HEK293T (cell line): Measurements from ENCODE around the gene PACRG.

ENCODE experiments used
- CTCF ChIA-PET: fragments of 350-600 bp; formaldehyde crosslinking; extraction: SDS; loops from one replicate; lab custom pipeline; 2021; ENCODE audit warnings: antibody characterized with exemption, inconsistent platforms; lab: Yijun Ruan, JAX
- POLR2A ChIA-PET: fragments of 350-600 bp; formaldehyde crosslinking; extraction: SDS; loops from one replicate; lab custom pipeline; 2020; ENCODE audit warnings: antibody characterized with exemption, inconsistent platforms; lab: Yijun Ruan, JAX
- DNase-seq: peaks from one replicate; pipeline ENCODE4 v3.0.0; 2012; ENCODE audit warnings: mixed read lengths; ENCODE audit errors: extremely low spot score
- ARNT ChIP-seq: fragments of 450-650 bp; IDR thresholded peaks from 2 replicates; pipeline ENCODE4 v1.6.1; 2017; ENCODE audit warnings: mild to moderate bottlenecking
- BHLHE40 ChIP-seq: fragments of 450-650 bp; IDR thresholded peaks from 2 replicates; pipeline ENCODE4 v1.6.1; 2016; ENCODE audit warnings: mild to moderate bottlenecking, moderate library complexity, borderline replicate concordance
- CTBP1 ChIP-seq: fragments of 450-650 bp; IDR thresholded peaks from 2 replicates; pipeline ENCODE4 v1.6.1; 2016; ENCODE audit warnings: borderline replicate concordance
- ELF4 ChIP-seq: fragments of 450-650 bp; IDR thresholded peaks from 2 replicates; pipeline ENCODE4 v1.6.1; 2017; ENCODE audit warnings: antibody characterized with exemption
- FOXA1 ChIP-seq: fragments of 450-650 bp; IDR thresholded peaks from 2 replicates; pipeline ENCODE4 v1.6.1; 2016; ENCODE audit warnings: mild to moderate bottlenecking
- FOXK2 ChIP-seq: fragments of 450-650 bp; IDR thresholded peaks from 2 replicates; pipeline ENCODE4 v1.6.1; 2016; ENCODE audit warnings: mild to moderate bottlenecking
- FOXM1 ChIP-seq: fragments of 450-650 bp; IDR thresholded peaks from 2 replicates; pipeline ENCODE4 v1.6.1; 2017; ENCODE audit warnings: mild to moderate bottlenecking, borderline replicate concordance
- HDGF ChIP-seq: fragments of 450-650 bp; IDR thresholded peaks from 2 replicates; pipeline ENCODE4 v1.6.1; 2017; ENCODE audit warnings: antibody characterized with exemption, borderline replicate concordance
- L3MBTL2 ChIP-seq: fragments of 450-650 bp; conservative IDR thresholded peaks from 2 replicates; pipeline ENCODE4 v1.6.1; 2016; ENCODE audit warnings: mild to moderate bottlenecking
- LEF1 ChIP-seq: fragments of 450-650 bp; IDR thresholded peaks from 2 replicates; pipeline ENCODE4 v1.6.1; 2017; ENCODE audit warnings: mild to moderate bottlenecking, borderline replicate concordance
- NFRKB ChIP-seq: fragments of 450-650 bp; IDR thresholded peaks from 2 replicates; pipeline ENCODE4 v1.6.1; 2016; ENCODE audit warnings: mild to moderate bottlenecking, moderate library complexity
- PKNOX1 ChIP-seq: fragments of 450-650 bp; IDR thresholded peaks from 2 replicates; pipeline ENCODE4 v1.6.1; 2016
- SP1 ChIP-seq: fragments of 450-650 bp; IDR thresholded peaks from 2 replicates; pipeline ENCODE4 v1.6.1; 2017
- SUZ12 ChIP-seq: fragments of 450-650 bp; IDR thresholded peaks from 2 replicates; pipeline ENCODE4 v1.6.1; 2016; ENCODE audit warnings: mild to moderate bottlenecking
- TARDBP ChIP-seq: fragments of 450-650 bp; IDR thresholded peaks from 2 replicates; pipeline ENCODE4 v1.6.1; 2016
- ZNF384 ChIP-seq: fragments of 450-650 bp; IDR thresholded peaks from 2 replicates; pipeline ENCODE4 v1.6.1; 2016

The PACRG gene

DNA sequence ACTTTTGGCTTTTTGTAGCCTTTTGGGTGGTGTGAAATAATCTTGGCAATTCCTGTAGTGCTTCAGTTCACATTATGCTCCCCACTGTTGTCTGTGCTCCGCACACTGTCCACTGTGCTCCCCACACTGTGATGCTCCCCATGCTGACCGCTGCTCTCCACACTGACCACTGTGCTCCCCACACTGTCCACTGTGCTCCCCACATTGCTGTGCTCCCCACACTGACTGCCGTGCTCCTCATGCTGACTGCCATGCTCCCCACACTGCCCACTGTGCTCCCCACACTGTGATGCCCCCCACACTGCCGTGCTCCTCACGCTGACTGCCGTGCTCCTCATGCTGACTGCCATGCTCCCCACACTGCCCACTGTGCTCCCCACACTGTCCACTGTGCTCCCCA, 118.9 kb downstream of the PACRG start:
- TF ChIP-seq TARDBP: no peak
- POLR2A ChIA-PET: no interaction called here
- no peak for DNase-seq
- CTCF ChIA-PET: no interaction called here

GRCh38 chr6:162849269-162849668, 121.5 kb downstream of the PACRG start:
- no peak for TF ChIP-seq FOXM1
- no peak for TF ChIP-seq BHLHE40
- TF ChIP-seq HDGF: no peak
- no peak for TF ChIP-seq ZNF384
- no peak for TF ChIP-seq FOXK2
- no peak for TF ChIP-seq SP1
- no peak for TF ChIP-seq L3MBTL2
- TF ChIP-seq SUZ12: no peak
- TF ChIP-seq FOXA1: no peak
- TF ChIP-seq LEF1: no peak
- no peak for TF ChIP-seq ELF4
- no peak for TF ChIP-seq CTBP1
- TF ChIP-seq NFRKB: no peak
- ChIA-PET CTCF (no interaction called here), POLR2A (no interaction called here)
- no peak for DNase-seq

GRCh38 chr6:162852192-162852591, 124.4 kb downstream of the PACRG start:
- TF ChIP-seq LEF1: no peak
- TF ChIP-seq FOXM1: no peak
- no peak for TF ChIP-seq PKNOX1
- TF ChIP-seq FOXA1: no peak
- TF ChIP-seq CTBP1: no peak
- TF ChIP-seq SUZ12: no peak
- no peak for TF ChIP-seq NFRKB
- no peak for TF ChIP-seq ELF4
- TF ChIP-seq L3MBTL2: no peak
- no peak for TF ChIP-seq HDGF
- TF ChIP-seq BHLHE40: no peak
- TF ChIP-seq SP1: no peak
- TF ChIP-seq FOXK2: no peak
- TF ChIP-seq ZNF384: no peak
- no peak for TF ChIP-seq ARNT
- no peak for TF ChIP-seq TARDBP
- DNase-seq: no peak
- ChIA-PET POLR2A (no interaction called here), CTCF (no interaction called here)

DNA sequence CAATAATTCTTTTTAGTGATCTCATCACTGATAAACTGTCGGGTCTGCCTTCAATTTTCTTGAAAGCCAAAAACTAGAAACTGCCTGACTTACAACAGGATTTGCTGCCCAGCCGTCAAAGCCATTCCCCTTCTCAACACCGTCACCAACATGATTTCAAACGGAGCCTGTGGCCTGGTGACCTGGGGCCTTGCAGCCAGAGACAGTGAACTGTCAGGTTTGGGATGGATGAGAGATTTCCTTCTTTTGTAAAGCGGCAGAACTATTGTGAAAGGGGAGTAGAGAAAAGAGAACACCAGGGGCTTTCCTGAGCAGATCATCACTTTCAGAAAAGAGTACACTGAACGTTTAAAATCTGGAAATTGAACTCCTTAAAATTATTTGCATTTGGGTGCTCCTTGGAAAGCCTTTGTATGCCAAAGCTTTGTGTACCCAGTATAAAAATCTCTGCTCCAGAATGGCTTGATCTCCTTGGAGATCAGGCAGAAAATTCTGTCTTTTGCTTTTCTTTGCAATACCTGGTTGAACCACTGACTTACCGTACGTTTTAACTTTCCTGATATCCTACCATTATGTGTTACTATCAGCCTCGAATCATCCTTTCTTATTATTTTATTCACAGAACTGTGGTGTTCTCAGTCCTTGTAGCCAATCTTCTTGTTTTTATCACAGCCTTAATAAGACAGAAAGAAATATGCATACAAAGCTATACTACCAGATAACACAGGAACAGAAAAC, 125.2 kb downstream of the PACRG start:
- no peak for DNase-seq
- ChIA-PET POLR2A (no interaction called here), CTCF (no interaction called here)
- no peak for TF ChIP-seq FOXM1
- no peak for TF ChIP-seq SUZ12
- no peak for TF ChIP-seq FOXK2
- no peak for TF ChIP-seq ELF4
- TF ChIP-seq ZNF384: no peak

DNA sequence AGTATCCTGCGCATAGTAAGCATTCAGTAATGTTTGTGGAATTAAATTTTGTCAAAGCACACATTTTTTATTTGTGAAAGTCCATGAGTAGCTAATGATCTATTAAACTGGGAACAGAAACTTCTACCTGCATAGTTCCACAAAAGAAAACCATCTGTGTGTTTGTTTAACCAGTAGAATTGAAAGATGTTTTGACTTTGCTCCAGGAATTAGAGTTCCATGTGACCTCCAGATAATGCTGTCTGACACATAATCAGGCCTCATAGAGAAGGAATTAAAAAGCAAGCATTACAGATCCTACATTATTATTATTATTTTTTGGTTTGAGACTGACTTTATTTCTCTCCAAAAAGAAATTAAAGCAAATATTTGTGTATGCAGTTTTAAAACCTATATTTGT, 126.5 kb downstream of the PACRG start:
- POLR2A ChIA-PET: no interaction called here
- CTCF ChIA-PET: no interaction called here
- TF ChIP-seq SP1 (no peak), CTBP1 (no peak), SUZ12 (no peak), NFRKB (no peak), L3MBTL2 (no peak), LEF1 (no peak)
- no peak for DNase-seq

- ChIA-PET POLR2A (no interaction called here), CTCF (no interaction called here)
- no peak for DNase-seq
- TF ChIP-seq TARDBP: no peak
- no peak for TF ChIP-seq BHLHE40
- no peak for TF ChIP-seq ZNF384
- no peak for TF ChIP-seq PKNOX1
- TF ChIP-seq ARNT: no peak
- TF ChIP-seq L3MBTL2: no peak
- no peak for TF ChIP-seq NFRKB
These were observed 127.0 kb downstream of the PACRG start for GRCh38 chr6:162854734-162855191.

DNA sequence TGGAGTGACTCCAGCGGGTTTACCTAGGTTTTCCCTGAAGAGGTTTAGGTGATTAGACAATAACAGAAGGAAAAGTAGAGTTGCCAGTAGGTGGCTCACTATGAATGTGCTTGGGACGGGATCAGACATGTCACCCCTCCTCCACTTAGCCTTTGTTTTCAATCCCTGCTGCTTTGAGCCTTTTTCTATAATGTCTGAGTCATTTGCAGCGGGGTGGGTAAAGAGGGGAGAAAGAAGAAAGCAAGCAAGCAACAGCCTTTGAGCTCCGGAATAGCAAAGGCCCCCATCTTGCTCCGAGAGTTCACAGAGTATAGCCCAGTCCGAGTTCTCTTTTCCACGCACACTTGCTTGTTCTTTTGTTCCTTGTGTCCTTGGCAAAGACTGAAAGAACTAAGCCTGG, 129.1 kb downstream of the PACRG start:
- ChIA-PET POLR2A (no interaction called here), CTCF (interaction anchor here (0.6 to 1.0 kb wide), 2 partner anchors 123 to 467 kb away, joined by 3 to 4 read pairs; no protein-coding TSS in a partner anchor)

More for the DNA sequence above, 129.1 kb downstream of the PACRG start:
- TF ChIP-seq ZNF384 (no peak), CTBP1 (no peak), BHLHE40 (no peak), ELF4 (no peak), NFRKB (no peak)
- peak; percentile 65 for DNase-seq
